HepG2 (cell line): ENCODE measurements around the gene AMIGO3. TPM values are rescaled to one million over a fixed set of nuclear protein-coding genes. Genes with fewer than 3 reads are reported as not detected.
"Not testable (repeated sequence)": the region's sequence is repeated elsewhere in the genome, so short reads cannot be mapped to it uniquely, and the experiment has no call there.

ENCODE experiments used
- ATAC-seq: fragments of 200-7000 bp; cut with Tn5 transposase; 3 replicates; pipeline ENCODE4 v1.9.1; 2020; ENCODE audit warnings: mild to moderate bottlenecking, moderate library complexity
- BruUV-seq: library from RNA; stranded (reverse); fragments of 400-500 nt; replicated peaks from 2 replicates; lab custom pipeline; 2021; lab: Mats Ljungman, UMichigan
- CTCF ChIA-PET: fragments of 300-600 bp; formaldehyde crosslinking; extraction: SDS; loops from one replicate; lab custom pipeline; 2021; ENCODE audit warnings: low total read pairs, inconsistent platforms, low intra/inter-chr PET ratio; lab: Yijun Ruan, JAX
- POLR2A ChIA-PET: fragments of 350-600 bp; sonication (Branson Sonifier 250); formaldehyde crosslinking; loops from one replicate; lab custom pipeline; 2020; ENCODE audit warnings: antibody characterized with exemption, inconsistent platforms; lab: Yijun Ruan, JAX
- DNase-seq: peaks from one replicate; pipeline ENCODE4 v3.0.0-alpha.2; 2015; ENCODE audit warnings: low spot score
- FAIRE-seq: peaks from 3 replicates; lab custom pipeline; 2011; peaks lifted over from hg19 to GRCh38; lab: Jason Lieb, UNC
- H2AFZ ChIP-seq: one replicate; pipeline ENCODE4 v1.6.1; 2011; ENCODE audit warnings: low read length, inconsistent platforms
- H3K27ac ChIP-seq: fragments of 300-600 bp; 3 replicates; pipeline ENCODE4 v1.8.0; 2011; ENCODE audit warnings: mixed run types, mild to moderate bottlenecking, mixed read lengths, low read length, inconsistent platforms; ENCODE audit not compliant: insufficient read depth; ENCODE audit errors: extremely low read length
- H3K27me3 ChIP-seq, 2 experiments: fragments of 200-600 bp in 1 of 2; 2 replicates in 1 of 2; 3 replicates in 1 of 2; pipeline versions ENCODE4 v1.6.0 to v1.8.0; 2011; ENCODE audit warnings: low read length in 2 of 2, mild to moderate bottlenecking in 2 of 2, moderate library complexity in 2 of 2, inconsistent platforms in 1 of 2; ENCODE audit not compliant: insufficient read depth in 2 of 2, control insufficient read depth in 1 of 2
- H3K36me3 ChIP-seq, 2 experiments: fragments of 200-600 bp in 1 of 2; replicated peaks in 1 of 2; 2 replicates in 1 of 2; 3 replicates in 1 of 2; pipeline versions ENCODE4 v1.5.1 to v1.8.0; 2011; ENCODE audit warnings: low read length in 2 of 2, inconsistent platforms in 1 of 2; ENCODE audit not compliant: insufficient read depth in 2 of 2, control insufficient read depth in 1 of 2
- H3K4me1 ChIP-seq: 2 replicates; pipeline ENCODE4 v1.5.1; 2012; ENCODE audit warnings: low read length, inconsistent platforms; ENCODE audit not compliant: insufficient read depth
- H3K4me2 ChIP-seq: 2 replicates; pipeline ENCODE4 v1.6.0; 2011; ENCODE audit warnings: low read depth, low read length, inconsistent platforms
- H3K4me3 ChIP-seq, 3 experiments: fragments of 200-600 bp in 1 of 3; sonication (generic), shearing (Covaris generic) in 1 of 3; replicated peaks in 1 of 3; 2 replicates each; pipeline ENCODE4 v1.5.1; 2011 to 2016; ENCODE audit warnings: low read length in 3 of 3, inconsistent platforms in 2 of 3, low read depth in 2 of 3, mild to moderate bottlenecking in 2 of 3, control low read depth in 1 of 3, mixed read lengths in 1 of 3; ENCODE audit not compliant: insufficient read depth in 1 of 3
- H3K79me2 ChIP-seq: one replicate; pipeline ENCODE4 v1.6.1; 2011; ENCODE audit warnings: low read length, inconsistent platforms; ENCODE audit not compliant: insufficient read depth
- H3K9ac ChIP-seq: 2 replicates; pipeline ENCODE4 v1.6.0; 2011; ENCODE audit warnings: mild to moderate bottlenecking, low read depth, low read length, inconsistent platforms; ENCODE audit not compliant: insufficient read depth
- H3K9me3 ChIP-seq: 2 replicates; pipeline ENCODE4 v1.5.1; 2012; ENCODE audit warnings: mild to moderate bottlenecking, low read length
- H4K20me1 ChIP-seq: 2 replicates; pipeline ENCODE4 v1.6.0; 2011; ENCODE audit warnings: inconsistent platforms, mild to moderate bottlenecking, low read length, moderate library complexity; ENCODE audit not compliant: insufficient read depth
- AGO2 ChIP-seq: fragments of 200-400 bp; formaldehyde crosslinking; optimal IDR thresholded peaks from 2 replicates; pipeline ENCODE3; 2017; ENCODE audit warnings: mild to moderate bottlenecking, low read depth, low read length, moderate library complexity
- RBFOX2 ChIP-seq: fragments of 200-400 bp; formaldehyde crosslinking; IDR thresholded peaks from 2 replicates; pipeline ENCODE4 v1.6.1; 2017; ENCODE audit warnings: low read depth, mild to moderate bottlenecking, low read length
- TMF1 ChIP-seq: sonication (generic); formaldehyde crosslinking; IDR thresholded peaks from 2 replicates; pipeline ENCODE4 v1.8.1; 2022; ENCODE audit warnings: low read depth, missing genetic modification reagents
- ZBTB21 ChIP-seq: sonication (generic); formaldehyde crosslinking; IDR thresholded peaks from 2 replicates; pipeline ENCODE4 v1.4.0; 2020; ENCODE audit warnings: missing genetic modification reagents
- WGBS: methylation state at CpG from one replicate; pipeline ENCODE4 v1.1.6; 2017; ENCODE audit warnings: low lambda C conversion rate; 5-methylcytosine and 5-hydroxymethylcytosine counted together
- in situ Hi-C: cut with HindIII; loops from 2 replicates; pipeline ENCODE4 v1.10.0; 2017; ENCODE audit warnings: low pct_unique_long_range_greater_than_20kb; ENCODE audit not compliant: extremely low pct_ligation_motif_present
- intact Hi-C: fragments of 100-400 bp; cut with micrococcal nuclease; formaldehyde crosslinking; loops from one replicate; pipeline ENCODE4 v1.10.0; 2022; ENCODE audit not compliant: unreplicated experiment
- polyA plus RNA-seq, 8 experiments: library from polyadenylated mRNA; depleted of rRNA in 3 of 8; stranded (reverse) in 7 of 8; unstranded in 1 of 8; fragments of >200 nt; fragmentation: Illumina TruSeq in 4 of 8; extraction: Trizol in 4 of 8; gene quantifications; 2 replicates each; pipeline versions ENCODE4 v1.2.1 to v1.2.3, GENCODE V29; 2011 to 2016; ENCODE audit warnings: low read depth in 4 of 8, missing spikeins in 1 of 8, mixed read lengths in 1 of 8; ENCODE audit not compliant: insufficient read depth in 1 of 8
- total RNA-seq, 5 experiments: library from RNA; depleted of rRNA; stranded (reverse); fragments of >200 nt; fragmentation: Illumina TruSeq; extraction: Trizol; gene quantifications; 2 replicates each; pipeline ENCODE4 v1.2.3, GENCODE V29; 2016; ENCODE audit warnings: low read depth in 1 of 5

Gene AMIGO3
- total and polyA plus RNA-seq, 2 of the 13 experiments (the other 11 are each of a cell fraction or from before 2014, with no cell fraction given), result 0.35 TPM; not detected in 1

- CTCF ChIA-PET, result no interaction called here
- FAIRE-seq (no peak), DNase-seq (no peak), ATAC-seq (no peak)
- H3K9ac ChIP-seq, result no peak overlapping the region
- intact Hi-C loops (no loop called here), in situ Hi-C loops (no loop called here)
- no peaks in the 10 kb centered on the region for H4K20me1 ChIP-seq
- no peak overlapping the region for H2AFZ ChIP-seq
- no peaks in the 10 kb centered on the region for H3K27me3 ChIP-seq
- H3K4me1 ChIP-seq, result peaks cover 4% of the 10 kb centered on the region; the same call in 1 of the 2 replicates
- no peak for TF ChIP-seq ZBTB21 (CRISPR knock-in tag)
- peak; percentile 58 for TF ChIP-seq AGO2
- no peak for TF ChIP-seq TMF1
- peak; percentile 44; the same call in 1 of the 2 replicates for TF ChIP-seq RBFOX2
- no peak overlapping the region for H3K27ac ChIP-seq
- peaks cover under 1% of the 10 kb centered on the region for H3K79me2 ChIP-seq
- no TSS peak for BruUV-seq
- no peaks in the 10 kb centered on the region for H3K9me3 ChIP-seq
- peaks cover 38 to 69% of the 10 kb centered on the region in 2 experiments for H3K36me3 ChIP-seq
- H3K4me3 ChIP-seq, result no peak overlapping the region
- no peak overlapping the region for H3K4me2 ChIP-seq
- POLR2A ChIA-PET, result no interaction called here
- 95% methylated on average over 12 of the region's 16 CpGs for WGBS
Observed at GRCh38 chr3:49699281-49699979, 20.1 kb downstream of the AMIGO3 start.

- CTCF ChIA-PET, H3K4me3 ChIP-seq, H3K27me3 ChIP-seq, H2AFZ ChIP-seq, H4K20me1 ChIP-seq, H3K27ac ChIP-seq, DNase-seq, H3K9ac ChIP-seq, BruUV-seq, intact Hi-C loops, H3K4me2 ChIP-seq, POLR2A ChIA-PET, FAIRE-seq, in situ Hi-C loops, H3K9me3 ChIP-seq: not testable (repeated sequence)
- H3K36me3 ChIP-seq, result peaks cover 13 to 34% of the 10 kb centered on the region in 2 experiments; a peak in 4 of 5 replicates
- WGBS, result no CpG with 5 or more reads among the region's 4 CpGs
- H3K4me1 ChIP-seq, result peaks cover 20% of the 10 kb centered on the region
- H3K79me2 ChIP-seq, result peaks cover 21% of the 10 kb centered on the region
- peak; percentile 52 for ATAC-seq
Observed at GRCh38 chr3:49695350-49696015, 24.0 kb downstream of the AMIGO3 start.

GRCh38 chr3:49694409-49695070, 24.9 kb downstream of the AMIGO3 start:
- Histone ChIP-seq H3K36me3 (peaks cover 11 to 25% of the 10 kb centered on the region in 2 experiments; a peak in 4 of 5 replicates), H3K79me2 (peaks cover 30% of the 10 kb centered on the region), H3K4me1 (peaks cover 23% of the 10 kb centered on the region)
- H3K4me2 ChIP-seq, H4K20me1 ChIP-seq, CTCF ChIA-PET, DNase-seq, H3K4me3 ChIP-seq, intact Hi-C loops, H3K27me3 ChIP-seq, H3K27ac ChIP-seq, ATAC-seq, in situ Hi-C loops, H3K9ac ChIP-seq, H2AFZ ChIP-seq, FAIRE-seq, BruUV-seq, H3K9me3 ChIP-seq, POLR2A ChIA-PET: not testable (repeated sequence)
- 83% methylated on average over 5 of the region's 6 CpGs for WGBS
